Activated CD8-positive, alpha-beta memory T cell treated with anti-CD3 and anti-CD28 coated beads, Interleukin-2, amount 50 U/mL, for 4 hours (primary cell): ENCODE results near the gene TMPRSS2.

Experiments used
- DNase-seq: peaks from one replicate; pipeline ENCODE4 v3.0.0-alpha.2; 2020

TMPRSS2 gene

GRCh38 chr21:41479686-41480085, 28.3 kb downstream of the TMPRSS2 start:
- DNase-seq = no peak

DNA sequence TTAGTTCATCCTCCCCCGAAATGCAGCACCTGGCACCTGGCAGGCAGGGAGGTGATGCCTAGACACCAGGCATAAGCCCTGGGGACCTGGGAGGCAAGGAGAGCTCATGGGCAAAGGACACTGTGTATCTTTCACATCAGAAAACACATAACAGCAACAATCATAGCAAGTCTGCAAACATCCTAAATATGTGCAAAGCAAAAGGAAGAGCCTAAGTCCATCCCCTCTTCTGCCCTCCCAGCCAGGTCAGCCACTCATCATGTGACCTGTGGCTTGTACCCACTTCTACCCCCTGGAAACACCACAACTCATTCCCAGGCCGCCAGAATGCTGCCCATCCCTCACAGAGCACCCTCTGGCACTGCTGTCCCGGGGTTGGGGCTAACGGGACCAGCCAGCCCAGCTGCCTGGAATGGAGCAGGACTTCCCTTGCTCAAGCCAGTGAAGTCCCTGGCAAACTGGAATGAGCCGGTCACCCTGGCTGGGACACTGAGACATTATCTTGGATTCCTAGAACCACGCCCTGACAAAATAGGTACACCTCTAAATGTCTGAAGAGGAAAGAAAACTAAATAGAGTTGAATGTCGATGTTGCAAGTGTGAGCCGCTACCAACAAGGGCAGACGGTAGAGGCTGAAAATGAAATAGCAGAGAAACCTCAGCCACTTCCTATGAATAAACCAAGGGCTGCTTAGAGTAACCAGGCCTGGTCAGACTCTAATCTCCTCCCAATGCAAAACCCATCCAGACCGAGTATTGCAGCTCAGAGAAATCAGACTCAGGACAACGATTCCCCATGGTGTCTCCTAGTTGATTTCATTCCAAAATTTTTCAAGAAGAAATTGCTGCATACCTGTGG, 29.4 kb downstream of the TMPRSS2 start:
- DNase-seq = no peak

- DNase-seq = no peak
Observed at GRCh38 chr21:41477641-41478318, 30.2 kb downstream of the TMPRSS2 start.

DNA sequence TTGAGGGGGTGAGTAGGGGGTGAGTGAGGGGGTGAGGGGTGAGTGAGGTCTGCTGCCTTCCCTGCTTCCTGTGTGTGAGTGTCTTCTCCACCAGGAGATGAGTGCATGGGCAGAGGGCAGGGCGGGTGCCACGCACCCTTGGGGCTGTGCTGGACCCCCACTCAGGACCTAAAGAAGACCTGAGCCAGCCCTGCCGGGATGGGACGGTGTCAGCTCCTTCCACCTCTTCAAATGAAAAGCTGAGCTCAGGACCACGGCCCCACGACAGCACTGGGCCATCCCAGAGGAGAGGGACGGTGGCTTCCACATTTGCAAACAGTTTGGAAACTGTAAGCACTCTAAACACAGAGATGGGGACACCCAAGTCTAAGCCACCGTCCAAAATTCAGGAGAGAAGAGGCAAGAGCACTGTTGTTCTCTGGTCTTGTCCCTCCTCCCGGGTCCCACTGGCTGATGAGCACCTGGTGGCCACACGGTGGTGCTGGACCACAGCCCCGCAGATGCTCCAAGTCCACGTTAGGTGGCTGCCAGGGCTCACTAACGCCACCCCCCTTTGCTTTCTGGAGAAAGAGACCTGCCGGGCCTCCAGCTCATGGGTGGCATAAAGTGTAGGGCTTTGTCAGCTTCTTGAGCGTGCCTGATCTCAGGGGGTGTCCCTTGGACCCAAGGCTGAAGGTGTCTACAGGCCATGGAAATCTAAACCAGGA, 32.1 kb downstream of the TMPRSS2 start:
- no peak for DNase-seq

GRCh38 chr21:41472753-41473548, 35.0 kb downstream of the TMPRSS2 start:
- DNase-seq = no peak

DNA sequence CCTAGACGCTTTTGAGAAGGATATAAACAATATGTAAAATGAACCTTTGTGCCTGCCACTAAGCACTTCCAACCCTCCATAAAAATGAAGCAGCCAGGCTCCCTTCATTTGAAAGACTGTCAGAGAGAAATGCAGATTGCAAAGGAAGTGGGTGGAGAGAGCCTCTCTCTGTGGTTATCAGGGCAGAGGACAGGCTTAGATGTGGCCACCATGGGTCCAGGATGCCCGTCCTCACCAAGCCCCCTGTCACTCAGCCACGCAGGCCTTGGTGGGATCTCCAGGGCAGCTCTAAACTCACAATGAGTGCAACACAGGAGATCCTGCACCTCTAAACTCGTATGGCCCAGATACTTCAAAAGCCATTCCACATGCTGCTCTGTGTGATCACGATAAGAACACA, 37.9 kb downstream of the TMPRSS2 start:
- DNase-seq = no peak

GRCh38 chr21:41466024-41466820, 41.7 kb downstream of the TMPRSS2 start:
- no peak for DNase-seq

- DNase-seq = no peak
Observed at GRCh38 chr21:41465176-41465781, 42.7 kb downstream of the TMPRSS2 start.

DNA sequence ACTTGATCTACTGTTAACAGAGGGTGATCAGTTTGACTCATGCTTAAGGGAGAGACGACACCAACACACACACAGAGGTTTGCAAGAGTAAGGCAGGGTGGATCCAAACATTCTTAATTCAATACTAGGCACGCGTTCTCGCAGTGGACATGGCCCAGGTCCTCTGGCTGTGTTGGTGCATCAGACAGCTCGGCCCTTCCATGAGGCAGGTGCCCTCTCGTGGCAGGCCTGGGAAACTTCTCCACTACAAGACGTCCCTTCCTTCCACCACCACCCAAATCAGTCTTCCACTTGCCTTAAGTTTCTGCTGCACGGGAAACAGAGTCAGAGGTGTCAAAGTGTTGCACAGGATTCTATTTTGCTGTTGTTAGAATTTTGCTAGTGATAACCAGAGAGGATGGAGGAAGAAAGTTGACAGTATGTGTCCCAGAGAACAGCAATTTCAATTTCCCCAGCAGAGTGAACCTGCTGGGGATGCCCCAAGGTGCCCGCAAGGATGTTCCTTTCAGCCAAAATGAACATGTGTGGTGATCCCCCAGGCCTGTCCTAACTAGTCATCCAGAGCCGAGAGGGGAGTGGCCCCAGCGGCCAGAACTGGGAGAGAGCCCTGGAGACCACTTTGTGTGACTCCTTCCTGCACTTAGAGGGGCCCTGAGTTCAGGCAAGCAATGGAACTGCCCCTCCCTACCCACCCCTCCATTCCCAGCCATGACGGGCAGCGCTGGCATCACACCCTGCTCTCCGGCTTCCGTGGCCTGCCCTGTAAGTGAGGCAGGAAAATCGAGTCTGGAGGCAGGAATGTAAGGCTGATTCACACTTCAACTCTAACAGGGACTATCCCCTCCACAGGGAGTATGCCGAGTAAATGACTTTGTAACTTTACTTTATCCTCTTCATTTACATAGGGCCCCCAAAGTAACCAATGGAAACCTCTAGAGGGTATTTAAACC, 47.1 kb downstream of the TMPRSS2 start:
- DNase-seq = peak; percentile 51

DNA sequence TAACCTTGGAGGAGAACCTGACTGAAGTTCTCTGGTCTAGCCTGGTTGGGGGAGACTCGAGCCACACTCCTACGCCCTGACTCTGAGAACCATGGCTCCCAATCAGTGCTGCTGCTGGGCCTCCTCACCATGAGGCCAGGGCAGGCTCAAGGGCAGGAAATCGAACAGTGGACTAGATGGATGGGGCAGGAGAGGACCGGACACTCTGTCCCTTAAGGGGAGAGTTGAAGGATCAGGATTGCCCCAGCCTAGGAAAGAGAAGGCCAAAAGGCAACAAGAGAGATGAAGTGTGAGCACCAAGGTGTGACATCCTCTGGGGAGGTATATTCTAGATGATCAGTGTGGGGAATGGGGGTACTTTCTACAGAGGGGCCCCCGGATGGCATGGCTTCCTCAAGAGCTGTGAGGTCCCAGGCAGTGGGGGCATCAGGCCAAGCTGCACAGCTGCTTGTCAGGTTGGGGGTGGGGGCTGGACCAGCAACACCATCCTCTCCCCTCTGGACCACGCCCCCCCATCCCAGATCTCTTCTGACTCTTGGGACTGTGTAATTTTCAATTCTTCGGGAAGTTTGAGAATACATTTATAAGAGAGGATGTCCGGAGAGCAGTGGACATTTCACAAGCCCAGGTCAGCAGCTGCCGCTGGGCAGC, 47.9 kb downstream of the TMPRSS2 start:
- DNase-seq = no peak

DNA sequence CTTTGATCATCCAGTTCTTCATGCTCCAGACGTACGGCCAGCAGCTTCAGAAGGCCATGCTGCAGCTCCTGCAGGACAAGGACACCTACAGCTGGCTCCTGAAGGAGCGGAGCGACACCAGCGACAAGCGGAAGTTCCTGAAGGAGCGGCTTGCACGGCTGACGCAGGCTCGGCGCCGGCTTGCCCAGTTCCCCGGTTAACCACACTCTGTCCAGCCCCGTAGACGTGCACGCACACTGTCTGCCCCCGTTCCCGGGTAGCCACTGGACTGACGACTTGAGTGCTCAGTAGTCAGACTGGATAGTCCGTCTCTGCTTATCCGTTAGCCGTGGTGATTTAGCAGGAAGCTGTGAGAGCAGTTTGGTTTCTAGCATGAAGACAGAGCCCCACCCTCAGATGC, 49.4 kb downstream of the TMPRSS2 start:
- no peak for DNase-seq

DNA sequence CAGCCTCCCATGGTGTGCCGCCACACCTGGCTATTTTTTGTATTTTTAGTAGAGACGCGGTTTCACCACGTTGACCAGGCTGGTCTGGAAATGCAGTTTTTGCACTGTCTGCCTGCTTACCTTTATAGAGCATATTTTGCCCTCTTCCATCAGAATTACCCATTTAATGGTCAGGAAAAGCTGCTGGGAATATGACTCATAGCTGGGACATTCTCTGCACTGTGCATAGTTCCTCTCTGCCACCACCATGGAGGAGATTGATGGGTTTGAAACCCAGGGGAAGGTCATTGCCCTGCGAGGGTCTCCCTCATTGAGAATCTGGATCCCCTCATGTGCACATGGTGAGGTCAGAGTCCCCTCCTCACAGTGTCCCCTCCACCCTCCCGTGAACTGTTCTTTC, 49.8 kb downstream of the TMPRSS2 start:
- no peak for DNase-seq

DNA sequence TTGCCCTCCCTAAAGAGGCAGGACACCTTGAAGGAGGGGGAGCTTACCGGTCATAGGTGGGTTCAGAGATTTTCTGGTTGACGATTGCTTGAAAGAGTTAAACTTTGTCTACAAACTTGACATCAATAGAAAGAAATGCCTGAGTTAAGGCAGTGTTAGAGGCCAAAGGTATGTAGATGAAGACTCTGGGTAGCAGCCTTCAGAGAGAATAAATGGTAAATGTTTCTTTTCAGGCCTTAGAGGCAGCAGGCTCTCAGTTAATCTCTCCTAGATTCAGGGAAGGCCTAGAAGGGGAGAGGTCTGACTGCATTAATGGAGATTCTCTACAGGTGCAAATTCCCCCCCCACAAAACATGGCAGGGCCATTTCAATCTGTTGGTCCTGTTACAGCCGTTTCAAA, 54.2 kb downstream of the TMPRSS2 start:
- DNase-seq = no peak

- no peak for DNase-seq
Observed at GRCh38 chr21:41453198-41453597, 54.8 kb downstream of the TMPRSS2 start.

GRCh38 chr21:41451753-41452676, 55.9 kb downstream of the TMPRSS2 start:
- DNase-seq = no peak

DNA sequence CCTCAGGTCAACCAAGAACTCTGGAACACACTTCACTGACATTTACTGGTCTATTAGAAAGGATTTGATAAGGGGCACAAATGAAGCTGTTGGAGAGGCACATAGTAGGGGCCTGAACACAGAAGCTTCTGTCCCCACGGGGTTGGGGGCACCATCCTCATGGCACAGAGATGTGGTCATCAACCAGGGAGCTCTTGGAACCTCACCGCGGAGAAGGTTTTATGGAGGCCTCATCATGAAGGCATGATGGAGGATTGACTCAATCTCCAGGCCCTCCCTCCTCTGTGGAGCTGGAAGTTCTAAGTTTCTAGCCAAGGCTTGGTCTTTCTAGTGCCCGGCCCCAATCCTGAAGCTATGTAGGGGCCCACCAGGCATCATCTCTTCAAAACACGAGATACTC, 58.3 kb downstream of the TMPRSS2 start:
- no peak for DNase-seq

GRCh38 chr21:41447356-41447755, 60.6 kb downstream of the TMPRSS2 start:
- DNase-seq = no peak

GRCh38 chr21:41446586-41446985, 61.4 kb downstream of the TMPRSS2 start:
- DNase-seq = no peak

- DNase-seq = no peak
Observed at GRCh38 chr21:41445465-41445862, 62.5 kb downstream of the TMPRSS2 start.
